Colon (tissue), 2 donors: Measurements from ENCODE around the gene SYTL3.
"Not testable (repeated sequence)": the region's sequence is repeated elsewhere in the genome, so short reads cannot be mapped to it uniquely, and the experiment has no call there.

Experiments
- FAIRE-seq: peaks from 2 replicates; lab custom pipeline; 2012; peaks lifted over from hg19 to GRCh38; lab: Jason Lieb, UNC
- donor health status: control.
- donor health status: control.

Gene SYTL3

DNA sequence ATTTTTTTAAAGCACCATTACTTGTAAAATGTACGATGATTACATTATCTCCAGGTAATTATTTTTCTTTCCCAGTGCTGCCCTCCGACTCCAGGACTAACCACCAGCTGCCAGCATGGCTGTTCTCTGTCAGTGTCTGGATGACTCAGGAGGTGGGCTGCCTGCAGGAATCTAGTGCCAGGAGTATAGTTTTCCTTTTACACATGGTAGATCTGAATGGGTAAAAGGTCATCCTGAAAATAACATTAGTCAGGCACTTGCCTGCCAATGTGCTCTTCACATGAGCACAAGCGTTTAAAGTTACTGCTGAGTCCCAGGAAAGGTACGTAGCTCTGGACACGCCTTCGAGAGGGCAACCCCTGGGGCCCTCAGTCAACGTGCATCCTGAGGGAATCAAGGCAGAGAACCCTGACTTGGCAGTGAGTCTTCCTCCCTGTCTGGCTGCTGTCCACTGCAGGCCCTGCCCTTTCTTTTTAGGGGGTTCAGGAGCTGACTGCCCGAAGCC is 7.7 kb upstream of the SYTL3 start:
- no peak for FAIRE-seq

- FAIRE-seq, result no peak
Measured at GRCh38 chr6:158643836-158644230, 6.0 kb upstream of the SYTL3 start.

DNA sequence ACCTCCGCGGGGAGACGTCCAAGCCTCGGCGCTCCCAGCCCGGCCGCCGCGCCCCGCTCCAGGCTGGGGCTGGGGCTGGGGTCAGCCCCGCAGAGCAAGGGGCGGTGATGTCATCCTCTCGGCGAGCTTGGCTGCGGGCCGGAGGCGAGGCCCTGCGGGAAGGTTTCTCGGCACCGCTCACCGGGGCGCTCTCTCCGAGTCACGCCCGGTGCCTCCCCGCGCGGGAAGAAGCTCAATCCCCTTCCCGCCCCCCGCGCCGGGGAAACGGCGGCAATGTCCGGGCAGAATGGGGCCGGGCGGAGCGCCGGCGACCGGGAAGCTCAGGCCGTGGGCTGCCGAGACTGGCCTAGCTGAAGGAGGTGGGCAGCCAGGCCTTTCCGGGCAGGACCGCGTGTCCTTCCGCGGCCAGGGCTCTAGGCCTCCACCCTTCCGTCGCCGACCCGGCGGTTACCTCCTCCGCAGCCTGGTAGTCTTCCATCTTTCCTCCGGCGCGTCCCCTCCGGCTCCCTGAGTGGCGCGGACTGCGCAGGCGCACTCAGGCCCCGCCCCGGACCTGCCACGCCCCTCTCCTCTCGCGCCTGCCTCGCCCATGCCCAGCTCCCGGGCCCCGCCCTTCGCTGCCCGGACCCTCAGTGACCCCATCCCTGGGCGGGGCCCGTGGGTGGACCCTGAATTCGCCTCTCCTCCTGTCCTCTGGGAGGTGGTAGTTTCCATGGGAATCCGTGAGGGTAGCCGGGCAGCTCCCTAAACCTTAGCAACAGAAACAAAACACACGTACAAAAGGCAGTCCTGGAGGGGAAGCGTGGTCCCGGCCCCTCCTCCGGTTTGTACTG is 5.4 kb upstream of the SYTL3 start, which contains the start of gene DYNLT1:
DYNLT1 (minus strand) TSS at position 513 of the 833 bp plus-strand sequence; CDS start at position 478, 35 bp downstream.
- FAIRE-seq, result no peak

- FAIRE-seq, result no peak
Measured at GRCh38 chr6:158645064-158646022, 4.5 kb upstream of the SYTL3 start.

DNA sequence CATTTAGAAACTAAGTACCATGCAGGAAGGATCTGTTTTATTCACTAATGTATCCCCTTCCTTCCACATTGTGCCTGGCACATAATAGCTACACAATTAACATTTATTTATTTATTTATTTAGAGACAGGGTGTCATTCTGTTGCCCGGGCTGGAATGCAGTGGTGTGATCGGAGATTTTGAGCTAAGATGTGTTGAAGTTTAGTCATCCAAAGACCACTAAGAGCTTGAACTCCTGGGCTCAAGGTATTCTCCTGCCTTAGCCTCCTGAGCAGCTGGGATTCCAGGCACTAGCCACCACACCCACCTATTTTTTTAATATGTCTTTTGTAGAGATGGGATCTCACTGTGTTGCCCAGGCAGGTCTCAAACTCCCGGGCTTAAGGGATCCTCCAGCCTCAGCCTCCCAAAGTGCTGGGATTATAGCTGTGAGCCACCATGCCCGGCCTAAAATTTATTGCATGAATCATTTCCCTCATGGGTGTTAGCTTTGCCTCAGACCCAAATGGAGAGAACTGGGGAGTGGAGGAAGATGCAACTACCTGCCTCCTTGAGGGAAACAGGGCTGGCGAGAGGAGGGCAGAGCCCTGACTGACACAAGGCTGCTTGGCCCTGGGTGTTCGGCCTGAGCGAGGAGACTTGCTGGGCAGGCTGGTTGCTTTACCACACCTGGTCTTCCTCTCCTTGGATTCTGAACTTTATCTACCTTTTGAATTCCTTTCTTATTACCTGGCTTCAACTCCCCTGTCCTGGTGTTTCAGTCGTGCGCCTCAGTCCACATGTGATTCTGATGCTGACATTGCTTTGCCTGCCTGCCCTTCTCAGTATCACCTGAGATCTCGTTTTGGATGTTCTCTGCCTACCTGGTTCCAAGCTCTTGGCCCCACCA is 3.6 kb upstream of the SYTL3 start:
- FAIRE-seq, result no peak

- no peak for FAIRE-seq
Measured at GRCh38 chr6:158647501-158647900, 2.4 kb upstream of the SYTL3 start.

GRCh38 chr6:158648682-158649131 is 1.1 kb upstream of the SYTL3 start:
- no peak for FAIRE-seq

DNA sequence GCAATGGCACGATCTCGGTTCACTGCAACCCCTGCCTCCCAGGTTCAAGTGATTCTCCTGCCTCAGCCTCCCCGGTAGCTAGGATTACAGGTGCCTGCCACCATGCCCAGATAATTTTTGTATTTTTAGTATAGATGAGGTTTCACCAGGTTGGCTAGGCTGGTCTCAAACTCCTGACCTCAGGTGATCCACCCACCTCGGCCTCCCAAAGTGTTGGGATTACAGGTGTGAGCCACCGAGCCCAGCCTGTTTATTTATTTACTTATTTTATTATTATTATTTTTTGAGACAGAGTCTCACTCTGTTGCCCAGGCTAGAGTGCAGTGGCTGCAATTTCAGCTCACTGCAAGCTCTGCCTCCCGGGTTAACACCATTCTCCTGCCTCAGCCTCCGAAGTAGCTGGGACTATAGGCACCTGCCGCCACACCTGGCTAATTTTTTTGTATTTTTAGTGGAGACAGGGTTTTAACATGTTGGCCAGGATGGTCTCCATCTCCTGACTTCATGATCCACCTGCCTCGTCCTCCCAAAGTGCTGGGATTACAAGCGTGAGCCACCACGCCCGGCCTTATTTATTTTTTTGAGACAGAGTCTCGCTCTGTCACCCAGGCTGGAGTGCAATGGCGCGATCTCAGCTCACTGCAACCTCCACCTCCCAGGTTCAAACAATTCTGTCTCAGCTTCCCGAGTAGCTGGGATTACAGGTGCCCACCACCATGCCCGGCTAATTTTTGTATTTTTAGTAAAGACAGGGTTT is 2.3 kb downstream of the SYTL3 start:
- not testable (repeated sequence) for FAIRE-seq

GRCh38 chr6:158653577-158654354 is 3.9 kb downstream of the SYTL3 start:
- FAIRE-seq, result no peak

DNA sequence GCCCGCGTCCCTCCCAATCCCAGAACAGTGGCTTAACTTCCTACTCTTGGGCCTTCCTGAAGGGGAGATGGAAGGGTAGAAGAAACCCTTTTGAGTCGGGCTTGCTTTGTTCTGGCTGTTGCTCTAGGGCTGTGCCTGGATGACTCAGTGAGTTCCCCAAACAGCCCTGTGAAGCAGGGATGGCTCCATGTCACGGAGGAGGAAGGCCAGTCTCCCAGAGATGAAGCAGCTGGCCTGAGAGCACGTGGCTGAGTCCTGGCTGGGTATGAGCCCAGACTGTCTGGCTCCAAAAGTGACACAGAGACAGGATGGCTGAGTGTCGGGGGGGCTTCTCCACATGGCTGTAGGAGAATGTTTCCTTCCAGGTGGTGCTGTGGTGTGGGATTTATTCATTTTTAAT is 4.6 kb downstream of the SYTL3 start:
- FAIRE-seq, result no peak

DNA sequence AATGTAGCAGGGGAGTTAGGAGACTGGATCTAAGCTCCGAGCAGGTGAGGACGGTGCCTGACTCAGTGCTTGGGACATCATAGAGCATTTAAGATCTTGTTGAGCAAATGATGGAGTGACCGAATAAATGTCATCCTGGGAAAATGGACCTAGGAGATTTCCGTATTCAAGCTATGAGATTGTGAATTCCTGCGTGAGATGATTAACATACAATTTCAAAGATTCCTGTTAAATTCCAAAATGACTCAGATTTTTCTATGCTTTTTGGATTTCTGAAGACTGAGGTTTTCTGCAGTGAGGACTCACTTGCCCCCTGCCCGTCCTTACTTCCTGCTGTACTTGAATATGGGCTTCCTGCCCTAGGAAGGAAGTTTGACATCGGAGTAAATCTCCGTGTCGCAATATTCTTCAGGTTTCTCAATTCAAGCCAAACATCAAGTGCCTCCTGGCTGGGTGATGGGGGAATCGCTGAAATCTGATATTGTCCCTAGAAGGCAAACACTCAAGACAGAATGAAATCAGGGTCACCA is 5.2 kb downstream of the SYTL3 start:
- no peak for FAIRE-seq

GRCh38 chr6:158655569-158656450 is 6.0 kb downstream of the SYTL3 start:
- no peak for FAIRE-seq

DNA sequence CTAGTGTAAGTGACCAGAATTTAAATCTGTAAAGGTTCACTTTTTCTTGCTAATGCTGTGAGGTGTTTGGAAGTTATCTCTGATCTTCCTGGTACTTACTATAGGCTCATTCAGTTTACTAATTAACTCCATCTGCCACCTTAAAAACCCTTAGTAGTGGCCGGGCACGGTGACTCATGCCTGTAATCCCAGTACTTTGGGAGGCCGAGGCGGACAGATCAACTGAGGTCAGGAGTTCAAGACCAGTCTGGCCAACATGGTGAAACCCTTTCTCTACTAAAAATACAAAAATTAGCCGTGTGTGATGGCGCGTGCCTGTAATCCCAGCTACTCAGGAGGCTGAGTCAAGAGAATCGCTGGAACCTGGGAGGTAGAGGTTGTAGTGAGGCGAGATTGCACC is 7.1 kb downstream of the SYTL3 start:
- FAIRE-seq, result not testable (repeated sequence)

- no peak for FAIRE-seq
Measured at GRCh38 chr6:158660333-158660754, 10.5 kb downstream of the SYTL3 start.

DNA sequence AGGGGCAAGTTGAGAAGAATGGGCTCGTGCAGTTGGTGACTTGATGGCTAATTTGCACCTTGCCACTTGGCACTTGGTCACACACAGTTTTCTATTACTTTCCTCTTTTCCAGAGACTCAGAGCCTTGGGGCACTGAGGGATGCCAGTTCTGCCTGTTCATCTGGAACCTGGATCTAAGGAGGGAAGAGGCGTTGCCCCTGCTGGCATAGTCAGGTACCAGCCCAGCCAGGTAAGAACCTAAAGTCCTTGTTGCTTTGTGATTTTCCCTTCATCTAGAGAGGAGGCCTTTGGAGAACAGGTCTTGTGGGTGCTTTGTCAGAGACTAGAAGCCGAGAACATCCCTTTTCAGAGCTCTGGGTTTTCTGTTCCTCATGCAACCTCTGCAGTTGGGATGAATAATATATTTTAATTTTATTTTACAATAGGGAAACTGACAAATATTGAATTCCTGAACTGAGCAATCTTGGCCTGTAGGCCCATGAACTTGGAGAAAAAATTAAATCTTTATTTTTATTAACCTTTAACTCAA is 11.4 kb downstream of the SYTL3 start:
- no peak for FAIRE-seq

GRCh38 chr6:158662607-158662953 is 12.7 kb downstream of the SYTL3 start:
- FAIRE-seq, result no peak

DNA sequence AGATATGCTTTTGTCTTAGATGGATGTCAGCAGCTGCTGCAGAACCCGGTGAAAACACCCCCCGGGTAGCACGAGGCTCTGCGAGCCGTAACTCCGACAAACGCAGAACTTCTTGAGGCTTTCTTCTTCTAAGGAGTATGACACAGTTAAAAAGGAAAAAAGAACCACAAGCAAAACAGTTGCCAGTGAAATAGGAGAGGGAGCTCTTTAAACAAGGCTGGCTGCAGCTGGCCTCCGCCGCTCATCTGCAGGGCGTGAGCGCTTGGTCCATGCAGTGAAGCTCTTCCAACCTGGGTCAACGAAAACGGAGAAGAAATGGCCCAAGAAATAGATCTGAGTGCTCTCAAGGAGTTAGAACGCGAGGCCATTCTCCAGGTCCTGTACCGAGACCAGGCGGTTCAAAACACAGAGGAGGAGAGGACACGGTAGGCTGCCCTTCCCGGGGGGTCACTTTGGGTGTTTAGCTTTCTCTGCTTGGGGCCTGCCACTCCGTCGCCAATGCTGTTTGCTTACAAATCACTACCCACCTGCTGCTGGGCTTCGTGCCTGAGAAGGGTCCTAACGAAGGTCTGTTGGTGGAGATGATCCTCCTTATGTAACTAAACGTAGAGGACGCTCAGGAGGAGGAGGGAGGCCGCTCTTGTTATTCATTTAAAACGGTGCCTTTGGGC is 13.2 kb downstream of the SYTL3 start:
- no peak for FAIRE-seq

DNA sequence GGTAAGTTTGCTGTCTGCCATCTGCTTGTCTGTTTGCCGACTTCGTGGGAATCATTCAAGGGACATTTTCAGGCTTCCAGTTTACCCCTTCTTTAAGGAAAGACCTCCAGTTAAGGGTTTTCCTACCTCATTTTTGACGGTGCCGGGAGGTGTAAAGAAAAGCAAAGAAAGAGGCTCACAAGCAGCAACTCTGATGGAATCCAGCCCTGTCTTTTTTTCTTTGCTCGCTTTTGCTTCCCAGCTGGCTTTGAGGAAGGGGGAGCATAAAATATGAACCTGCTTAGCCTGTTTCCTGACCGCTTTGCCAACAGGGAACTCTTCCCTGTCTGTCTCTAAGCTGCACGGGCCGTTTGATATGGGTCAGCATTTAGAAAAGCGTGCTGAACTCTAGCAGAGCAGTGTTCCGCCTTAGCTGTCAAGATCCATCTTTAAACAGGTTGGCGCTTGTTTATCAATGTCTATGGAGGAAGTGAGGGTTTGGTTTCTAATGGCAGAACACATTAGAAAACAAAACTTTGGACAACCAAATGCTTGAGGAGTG is 13.8 kb downstream of the SYTL3 start:
- FAIRE-seq, result no peak
